K562 (cell line): ENCODE results near the gene GDF9. TPM values are rescaled to one million over a fixed set of nuclear protein-coding genes. Genes with fewer than 3 reads are reported as not detected.

Experiments used
- ATAC-seq: fragments of 200-7000 bp; cut with Tn5 transposase; 3 replicates; pipeline ENCODE4 v1.9.1; 2020; ENCODE audit warnings: moderate library complexity
- BruUV-seq: library from RNA; stranded (reverse); fragments of 400-500 nt; replicated peaks from 2 replicates; lab custom pipeline; 2021; lab: Mats Ljungman, UMichigan
- CTCF ChIA-PET: fragments of 300-600 bp; formaldehyde crosslinking; extraction: SDS; loops from one replicate; lab custom pipeline; 2021; ENCODE audit warnings: low intra/inter-chr PET ratio; lab: Yijun Ruan, JAX
- POLR2A ChIA-PET: fragments of 300-600, 350-650 bp; sonication (Branson Sonifier 250); formaldehyde crosslinking; extraction: SDS; loops from one replicate; lab custom pipeline; 2021; ENCODE audit warnings: antibody characterized with exemption, inconsistent platforms; lab: Yijun Ruan, JAX
- DNase-seq, 4 experiments: peaks; one replicate each; pipeline versions ENCODE4 v3.0.0 to v3.0.0-alpha.2; 2011 to 2018; ENCODE audit warnings: low spot score in 3 of 4, mixed read lengths in 3 of 4; ENCODE audit errors: extremely low read depth in 1 of 4
- FAIRE-seq: peaks from 2 replicates; lab custom pipeline; 2011; peaks lifted over from hg19 to GRCh38; lab: Jason Lieb, UNC
- H2AFZ ChIP-seq: 2 replicates; pipeline ENCODE4 v1.6.0; 2011; ENCODE audit warnings: low read depth, low read length, control low read depth, inconsistent platforms
- H3K27ac ChIP-seq: fragments of 200-600 bp; 3 replicates; pipeline ENCODE4 v1.8.0; 2011; ENCODE audit warnings: low read depth, mild to moderate bottlenecking, control low read depth, inconsistent platforms, low read length, moderate library complexity, mixed read lengths; ENCODE audit errors: extremely low read depth
- H3K27me3 ChIP-seq, 2 experiments: fragments of 300-600 bp in 1 of 2; 2 replicates in 1 of 2; 3 replicates in 1 of 2; pipeline versions ENCODE4 v1.6.0 to v1.8.0; 2011; ENCODE audit warnings: inconsistent platforms in 2 of 2, low read length in 2 of 2, mild to moderate bottlenecking in 1 of 2, mixed read lengths in 1 of 2, moderate library complexity in 1 of 2; ENCODE audit not compliant: control insufficient read depth in 2 of 2, insufficient read depth in 2 of 2
- H3K36me3 ChIP-seq: fragments of 300-600 bp; 3 replicates; pipeline ENCODE4 v1.8.0; 2011; ENCODE audit warnings: mild to moderate bottlenecking, low read length, inconsistent platforms; ENCODE audit not compliant: control insufficient read depth, insufficient read depth
- H3K4me1 ChIP-seq, 2 experiments: fragments of 200-600 bp in 1 of 2; replicated peaks in 1 of 2; 2 replicates in 1 of 2; 3 replicates in 1 of 2; pipeline versions ENCODE4 v1.5.1 to v1.8.0; 2011; ENCODE audit warnings: inconsistent platforms in 2 of 2, low read length in 2 of 2, mild to moderate bottlenecking in 1 of 2, mixed read lengths in 1 of 2, moderate library complexity in 1 of 2; ENCODE audit not compliant: control insufficient read depth in 2 of 2, insufficient read depth in 2 of 2
- H3K4me2 ChIP-seq: 2 replicates; pipeline ENCODE4 v1.6.1; 2011; ENCODE audit warnings: low read length, control low read depth, inconsistent platforms, mixed read lengths; ENCODE audit not compliant: insufficient read depth
- H3K4me3 ChIP-seq: fragments of 200-600 bp; sonication (generic), shearing (Covaris generic); 2 replicates; pipeline ENCODE4 v1.5.1; 2016; ENCODE audit warnings: control low read depth, inconsistent platforms
- H3K79me2 ChIP-seq: fragments of 200-600 bp; 3 replicates; pipeline ENCODE4 v1.8.0; 2011; ENCODE audit warnings: low read length, inconsistent platforms; ENCODE audit not compliant: control insufficient read depth, insufficient read depth
- H3K9ac ChIP-seq, 2 experiments: 2 replicates each; pipeline versions ENCODE4 v1.6.0 to v1.6.1; 2011; ENCODE audit warnings: low read depth in 2 of 2, low read length in 2 of 2, control low read depth in 1 of 2, inconsistent platforms in 1 of 2, mild to moderate bottlenecking in 1 of 2, mixed read lengths in 1 of 2; ENCODE audit not compliant: insufficient read depth in 1 of 2
- H3K9me1 ChIP-seq: one replicate; pipeline ENCODE4 v1.6.0; 2011; ENCODE audit warnings: inconsistent platforms, mild to moderate bottlenecking, low read length, moderate library complexity; ENCODE audit not compliant: control insufficient read depth, insufficient read depth
- H3K9me3 ChIP-seq: replicated peaks from 2 replicates; pipeline ENCODE4 v1.5.1; 2011; ENCODE audit warnings: low read depth, low read length, inconsistent platforms; ENCODE audit not compliant: control insufficient read depth, insufficient read depth
- H4K20me1 ChIP-seq: replicated peaks from 2 replicates; pipeline ENCODE4 v1.6.1; 2011; ENCODE audit warnings: low read length, inconsistent platforms, mixed read lengths; ENCODE audit not compliant: control insufficient read depth, insufficient read depth
- POLR2G ChIP-seq: fragments of 200-400 bp; formaldehyde crosslinking; IDR thresholded peaks from 2 replicates; pipeline ENCODE4 v1.6.1; 2017; ENCODE audit warnings: low read depth, mild to moderate bottlenecking, antibody characterized with exemption, low read length, moderate library complexity
- RBFOX2 ChIP-seq: fragments of 200-400 bp; formaldehyde crosslinking; IDR thresholded peaks from 2 replicates; pipeline ENCODE4 v1.6.1; 2017; ENCODE audit warnings: low read depth, mild to moderate bottlenecking, low read length, moderate library complexity
- ZNF174 ChIP-seq: fragments of 250-450 bp; sonication (Bioruptor Pico); IDR thresholded peaks from 2 replicates; pipeline ENCODE4 v1.4.0; 2020; ENCODE audit warnings: mild to moderate bottlenecking
- WGBS: fragments of 100-300 bp; shearing (Covaris generic); methylation state at CpG from one replicate; pipeline ENCODE4 v1.1.6; 2016; ENCODE audit warnings: low coverage, mixed read lengths; ENCODE audit not compliant: insufficient coverage; ENCODE audit errors: missing lambda C conversion rate; 5-methylcytosine and 5-hydroxymethylcytosine counted together
- in situ Hi-C: fragments of 300-500 bp; cut with MboI; formaldehyde crosslinking; loops from 4 replicates; pipeline ENCODE4 v1.15.0; 2018; ENCODE audit warnings: inconsistent platforms, mixed read lengths
- intact Hi-C: fragments of 100-400 bp; cut with micrococcal nuclease; formaldehyde crosslinking; loops from 2 replicates; pipeline ENCODE4 v1.14.2; 2022
- polyA plus RNA-seq, 8 experiments: library from polyadenylated mRNA; depleted of rRNA in 4 of 8; stranded (reverse) in 5 of 8; unstranded in 3 of 8; fragments of >200 nt; fragmentation: Nextera tagmentation in 2 of 8; fragmentation: Illumina TruSeq in 1 of 8; extraction: Ambion mirVana in 2 of 8; extraction: Trizol in 1 of 8; gene quantifications; 2 replicates each; pipeline versions ENCODE4 v1.2.1 to v1.2.3, GENCODE V29; 2011 to 2014; ENCODE audit warnings: inconsistent platforms in 1 of 8, missing spikeins in 1 of 8
- total RNA-seq, 7 experiments: library from RNA; depleted of rRNA in 6 of 7; stranded (reverse); fragments of >200 nt in 6 of 7; fragmentation: Illumina TruSeq in 2 of 7; extraction: Trizol in 2 of 7; gene quantifications; 2 replicates each; pipeline versions ENCODE4 v1.2.1 to v1.2.3, GENCODE V29; 2011 to 2021; ENCODE audit warnings: low replicate concordance in 1 of 7

Gene GDF9
- total and polyA plus RNA-seq, 9 of the 15 experiments (the other 6 are each of a cell fraction or from before 2014, with no cell fraction given): 0.10 to 0.70 (median 0.20) TPM; not detected in 1

GRCh38 chr5:132825834-132826391 is 40.4 kb downstream of the GDF9 start:
- DNase-seq (no peak), ATAC-seq (no peak), FAIRE-seq (no peak)
- 100% methylated on average over 14 of the region's 43 CpGs for WGBS
- H3K79me2 ChIP-seq: peaks cover 23% of the 10 kb centered on the region
- no peak overlapping the region for H3K4me2 ChIP-seq
- H4K20me1 ChIP-seq: no peaks in the 10 kb centered on the region
- POLR2A ChIA-PET: interaction anchor here (0.6 to 1.3 kb wide), 4 partner anchors 8 to 138 kb away, joined by 3 read pairs; partner anchors contain the start of gene AFF4
- H3K4me1 ChIP-seq: peaks cover 12 to 35% of the 10 kb centered on the region in 2 experiments; a peak in 4 of 5 replicates
- H3K4me3 ChIP-seq: no peak overlapping the region
- no peak overlapping the region for H2AFZ ChIP-seq
- peaks cover 51% of the 10 kb centered on the region; the same call in 2 of the 3 replicates for H3K36me3 ChIP-seq
- no peak overlapping the region for H3K27ac ChIP-seq
- H3K9me1 ChIP-seq: no peaks in the 10 kb centered on the region
- CTCF ChIA-PET: no interaction called here
- in situ Hi-C loops (loop anchor here (5.0 kb wide), 1 partner anchor 69 kb away; no protein-coding TSS in a partner anchor), intact Hi-C loops (no loop called here)
- no peak overlapping the region; a peak in 1 of 4 replicates for H3K9ac ChIP-seq
- no peaks in the 10 kb centered on the region for H3K9me3 ChIP-seq
- H3K27me3 ChIP-seq: no peaks in the 10 kb centered on the region
- TF ChIP-seq RBFOX2 (peak; percentile 40), POLR2G (peak; percentile 40; the same call in 1 of the 2 replicates), ZNF174 (CRISPR knock-in tag) (no peak)
- no TSS peak for BruUV-seq
